ENCODE results near the gene CRELD1. TPM values are rescaled to one million over a fixed set of nuclear protein-coding genes. Genes with fewer than 3 reads are reported as not detected.

Gene CRELD1
- total and polyA plus RNA-seq, 2 of the 13 experiments (the other 11 are each of a cell fraction or from before 2014, with no cell fraction given): 27.1 to 61.9 TPM

GRCh38 chr3:9933561-9934234, at the start of gene CRELD1 (continued):
- TF ChIP-seq TEF (CRISPR knock-in tag; IDR thresholded peaks at IDR 0.05) (no peak; the same call in 1 of the 2 replicates), KDM5A (IDR thresholded peaks at IDR 0.05; ENCODE audit: borderline replicate concordance, low read length) (peak; percentile 58; the same call in 1 of the 2 replicates), REPIN1 (CRISPR knock-in tag; IDR thresholded peaks at IDR 0.05; ENCODE audit: borderline replicate concordance, low read depth) (0 out of 2 replicates have a peak, but pooled peaks have one; percentile 24), BCLAF1 (IDR thresholded peaks at IDR 0.05) (no peak), FOSL2 (CRISPR knock-in tag; IDR thresholded peaks at IDR 0.05) (peak; percentile 46; the same call in 1 of the 2 replicates), ZNF546 (CRISPR knock-in tag; conservative IDR thresholded peaks at IDR 0.05) (peak; percentile 26; the same call in 1 of the 2 replicates), ZKSCAN5 (CRISPR knock-in tag; IDR thresholded peaks at IDR 0.05) (no peak), ZNF749 (CRISPR knock-in tag; IDR thresholded peaks at IDR 0.05; ENCODE audit: borderline replicate concordance) (peak; percentile 55; the same call in 1 of the 2 replicates), FLYWCH1 (CRISPR knock-in tag; IDR thresholded peaks at IDR 0.05) (0 out of 2 replicates have a peak, but pooled peaks have one; percentile 17), ZNF12 (CRISPR knock-in tag; IDR thresholded peaks at IDR 0.05) (no peak), YEATS4 (CRISPR knock-in tag; IDR thresholded peaks at IDR 0.05; ENCODE audit: borderline replicate concordance) (peak; percentile 57; the same call in 1 of the 2 replicates), ZNF879 (CRISPR knock-in tag; IDR thresholded peaks at IDR 0.05) (peak; percentile 5; the same call in 1 of the 2 replicates), SMARCE1 (IDR thresholded peaks at IDR 0.05; ENCODE audit: borderline replicate concordance) (no peak), HDAC2 (CRISPR knock-in tag; IDR thresholded peaks at IDR 0.05) (peak; percentile 18; the same call in 1 of the 2 replicates), ZNF124 (CRISPR knock-in tag; IDR thresholded peaks at IDR 0.05) (0 out of 2 replicates have a peak, but pooled peaks have one; percentile 39), JUND (CRISPR knock-in tag; IDR thresholded peaks at IDR 0.05) (peak; percentile 41; the same call in 1 of the 2 replicates), ZIK1 (CRISPR knock-in tag; IDR thresholded peaks at IDR 0.05; ENCODE audit: borderline replicate concordance, low read depth) (peak; percentile 88)
- TF ChIP-seq, protein P1, sequence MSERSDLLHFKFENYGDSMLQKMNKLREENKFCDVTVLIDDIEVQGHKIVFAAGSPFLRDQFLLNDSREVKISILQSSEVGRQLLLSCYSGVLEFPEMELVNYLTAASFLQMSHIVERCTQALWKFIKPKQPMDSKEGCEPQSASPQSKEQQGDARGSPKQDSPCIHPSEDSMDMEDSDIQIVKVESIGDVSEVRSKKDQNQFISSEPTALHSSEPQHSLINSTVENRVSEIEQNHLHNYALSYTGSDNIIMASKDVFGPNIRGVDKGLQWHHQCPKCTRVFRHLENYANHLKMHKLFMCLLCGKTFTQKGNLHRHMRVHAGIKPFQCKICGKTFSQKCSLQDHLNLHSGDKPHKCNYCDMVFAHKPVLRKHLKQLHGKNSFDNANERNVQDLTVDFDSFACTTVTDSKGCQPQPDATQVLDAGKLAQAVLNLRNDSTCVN (CRISPR knock-in tag; IDR thresholded peaks at IDR 0.05; ENCODE audit: borderline replicate concordance): no peak; the same call in 1 of the 2 replicates
- TF ChIP-seq, protein P2, sequence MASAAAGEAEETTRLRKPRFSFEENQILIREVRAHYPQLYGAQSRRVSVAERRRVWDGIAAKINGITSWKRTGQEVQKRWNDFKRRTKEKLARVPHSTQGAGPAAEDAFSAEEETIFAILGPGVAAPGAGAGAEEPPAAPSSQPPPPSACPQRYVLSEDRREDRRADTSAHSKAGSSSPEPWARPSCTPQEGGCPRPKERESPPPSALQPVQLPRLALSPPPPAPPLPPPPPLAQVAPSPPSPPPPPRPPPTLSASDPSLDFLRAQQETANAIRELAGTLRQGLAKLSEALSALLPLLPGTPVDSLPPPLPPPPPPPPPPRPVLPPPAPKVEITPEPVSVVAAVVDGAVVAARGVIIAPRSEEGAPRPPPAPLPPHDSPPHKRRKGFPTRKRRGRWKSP (CRISPR knock-in tag; IDR thresholded peaks at IDR 0.05): peak; percentile 71; the same call in 1 of the 2 replicates
- TF ChIP-seq, protein P3, sequence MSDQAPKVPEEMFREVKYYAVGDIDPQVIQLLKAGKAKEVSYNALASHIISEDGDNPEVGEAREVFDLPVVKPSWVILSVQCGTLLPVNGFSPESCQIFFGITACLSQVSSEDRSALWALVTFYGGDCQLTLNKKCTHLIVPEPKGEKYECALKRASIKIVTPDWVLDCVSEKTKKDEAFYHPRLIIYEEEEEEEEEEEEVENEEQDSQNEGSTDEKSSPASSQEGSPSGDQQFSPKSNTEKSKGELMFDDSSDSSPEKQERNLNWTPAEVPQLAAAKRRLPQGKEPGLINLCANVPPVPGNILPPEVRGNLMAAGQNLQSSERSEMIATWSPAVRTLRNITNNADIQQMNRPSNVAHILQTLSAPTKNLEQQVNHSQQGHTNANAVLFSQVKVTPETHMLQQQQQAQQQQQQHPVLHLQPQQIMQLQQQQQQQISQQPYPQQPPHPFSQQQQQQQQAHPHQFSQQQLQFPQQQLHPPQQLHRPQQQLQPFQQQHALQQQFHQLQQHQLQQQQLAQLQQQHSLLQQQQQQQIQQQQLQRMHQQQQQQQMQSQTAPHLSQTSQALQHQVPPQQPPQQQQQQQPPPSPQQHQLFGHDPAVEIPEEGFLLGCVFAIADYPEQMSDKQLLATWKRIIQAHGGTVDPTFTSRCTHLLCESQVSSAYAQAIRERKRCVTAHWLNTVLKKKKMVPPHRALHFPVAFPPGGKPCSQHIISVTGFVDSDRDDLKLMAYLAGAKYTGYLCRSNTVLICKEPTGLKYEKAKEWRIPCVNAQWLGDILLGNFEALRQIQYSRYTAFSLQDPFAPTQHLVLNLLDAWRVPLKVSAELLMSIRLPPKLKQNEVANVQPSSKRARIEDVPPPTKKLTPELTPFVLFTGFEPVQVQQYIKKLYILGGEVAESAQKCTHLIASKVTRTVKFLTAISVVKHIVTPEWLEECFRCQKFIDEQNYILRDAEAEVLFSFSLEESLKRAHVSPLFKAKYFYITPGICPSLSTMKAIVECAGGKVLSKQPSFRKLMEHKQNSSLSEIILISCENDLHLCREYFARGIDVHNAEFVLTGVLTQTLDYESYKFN (CRISPR knock-in tag; conservative IDR thresholded peaks at IDR 0.05): no peak
